ENCODE results near the gene ARMH1. TPM values are rescaled to one million over a fixed set of nuclear protein-coding genes. Genes with fewer than 3 reads are reported as not detected.
A peak's percentile ranks its signal among the peaks of the same experiment; 100 is the strongest.

Gene ARMH1
- total RNA-seq, 1 donor from 2014 or later, result 15.0 TPM

DNA sequence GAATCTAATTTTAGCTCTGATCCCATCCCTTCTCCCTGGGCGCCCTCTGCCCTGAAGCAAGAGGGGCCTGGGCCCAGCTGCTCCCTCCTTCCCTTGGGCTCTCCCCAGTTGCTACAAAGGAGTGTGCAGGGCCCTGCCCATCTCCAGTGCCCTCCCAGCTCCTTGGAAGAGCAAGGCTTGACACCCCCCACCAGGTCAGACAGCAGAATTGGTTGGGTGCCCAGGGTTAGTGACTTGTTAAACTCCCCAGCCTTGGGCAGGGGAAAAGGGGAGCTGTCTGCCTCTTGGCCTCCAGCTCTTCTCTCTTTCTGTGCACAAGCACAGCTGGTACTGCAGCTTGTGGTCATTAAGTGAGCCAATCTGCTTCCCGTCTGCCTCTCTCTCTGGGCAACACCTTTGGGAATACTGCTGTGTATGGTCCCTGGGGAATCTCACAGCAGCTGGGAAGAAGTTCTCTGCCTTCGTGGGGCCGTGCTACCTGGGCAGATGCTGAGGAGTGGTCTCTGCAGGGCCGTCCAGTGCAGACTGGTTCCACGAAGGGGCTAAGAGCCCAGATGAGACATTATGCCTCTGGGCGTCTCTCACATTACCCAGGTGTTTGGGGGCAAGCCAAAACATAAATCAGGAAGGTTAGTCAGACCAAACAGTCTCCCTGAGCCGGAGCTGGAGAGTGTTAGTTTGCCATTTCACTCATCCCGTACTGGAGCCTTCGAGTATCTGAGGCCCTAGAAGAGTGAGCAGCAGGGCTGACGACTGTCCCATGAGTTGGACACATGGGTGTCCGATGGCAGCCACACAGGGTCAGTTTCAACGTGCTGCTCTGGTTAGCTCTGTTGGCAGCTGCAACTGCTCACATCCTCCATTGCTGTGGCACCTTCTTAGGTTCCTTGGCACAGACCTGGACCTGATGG lies 37.6 kb upstream of the ARMH1 start:
- H3K27me3 Mint-ChIP-seq, result no peaks in the 10 kb centered on the region
- H3K27ac Mint-ChIP-seq, result no peak overlapping the region
- TF ChIP-seq, protein P1, sequence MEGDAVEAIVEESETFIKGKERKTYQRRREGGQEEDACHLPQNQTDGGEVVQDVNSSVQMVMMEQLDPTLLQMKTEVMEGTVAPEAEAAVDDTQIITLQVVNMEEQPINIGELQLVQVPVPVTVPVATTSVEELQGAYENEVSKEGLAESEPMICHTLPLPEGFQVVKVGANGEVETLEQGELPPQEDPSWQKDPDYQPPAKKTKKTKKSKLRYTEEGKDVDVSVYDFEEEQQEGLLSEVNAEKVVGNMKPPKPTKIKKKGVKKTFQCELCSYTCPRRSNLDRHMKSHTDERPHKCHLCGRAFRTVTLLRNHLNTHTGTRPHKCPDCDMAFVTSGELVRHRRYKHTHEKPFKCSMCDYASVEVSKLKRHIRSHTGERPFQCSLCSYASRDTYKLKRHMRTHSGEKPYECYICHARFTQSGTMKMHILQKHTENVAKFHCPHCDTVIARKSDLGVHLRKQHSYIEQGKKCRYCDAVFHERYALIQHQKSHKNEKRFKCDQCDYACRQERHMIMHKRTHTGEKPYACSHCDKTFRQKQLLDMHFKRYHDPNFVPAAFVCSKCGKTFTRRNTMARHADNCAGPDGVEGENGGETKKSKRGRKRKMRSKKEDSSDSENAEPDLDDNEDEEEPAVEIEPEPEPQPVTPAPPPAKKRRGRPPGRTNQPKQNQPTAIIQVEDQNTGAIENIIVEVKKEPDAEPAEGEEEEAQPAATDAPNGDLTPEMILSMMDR (IDR thresholded peaks at IDR 0.05; ENCODE audit: unreplicated experiment), result no peak
- H3K4me1 Mint-ChIP-seq (ENCODE audit: low read depth), result peaks cover 20% of the 10 kb centered on the region
- DNase-seq (ENCODE audit: low spot score, unreplicated experiment), result no peak
- peaks cover 19% of the 10 kb centered on the region for H3K36me3 Mint-ChIP-seq (ENCODE audit: insufficient read depth)
- H3K9me3 Mint-ChIP-seq (ENCODE audit: low read depth), result no peaks in the 10 kb centered on the region
- no peak overlapping the region for H3K4me3 Mint-ChIP-seq (ENCODE audit: low read depth)

DNA sequence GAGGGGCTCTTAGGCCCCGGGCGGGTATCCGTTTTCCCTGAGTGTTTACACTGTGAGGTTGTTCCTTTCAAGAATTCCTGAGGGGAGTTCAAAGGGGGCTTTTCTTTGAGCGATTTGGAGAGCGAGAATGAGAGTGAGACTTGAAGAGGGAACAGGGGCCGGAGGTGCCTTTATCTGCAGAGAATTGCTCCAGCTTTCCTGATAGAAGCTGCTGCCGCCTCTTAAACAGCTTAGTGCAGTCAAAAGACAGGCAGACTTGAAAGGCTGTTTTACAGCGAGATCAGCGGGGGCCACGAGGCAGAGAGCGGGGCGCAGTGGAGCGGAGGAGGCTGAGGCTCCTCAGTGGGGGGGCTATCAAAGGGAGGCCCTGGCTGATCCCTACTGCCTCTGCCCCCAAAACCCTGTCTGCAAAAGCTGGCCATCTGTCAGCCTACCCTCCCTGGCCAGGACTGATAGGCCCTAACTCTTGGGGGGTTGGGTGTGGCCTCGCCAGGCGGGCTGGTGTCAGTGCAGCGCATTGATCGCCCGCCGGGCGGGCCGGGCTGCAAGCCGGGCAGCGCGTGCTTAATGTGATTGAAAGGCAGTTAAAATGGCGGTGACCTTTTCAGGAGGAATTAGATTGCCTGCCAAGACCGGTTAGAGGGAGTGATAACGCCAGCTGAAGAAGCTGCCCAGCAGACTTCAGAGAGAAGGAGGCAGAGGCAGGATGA lies 36.7 kb upstream of the ARMH1 start:
- no peak overlapping the region for H3K4me3 Mint-ChIP-seq (ENCODE audit: low read depth)
- H3K27me3 Mint-ChIP-seq, result no peaks in the 10 kb centered on the region
- H3K27ac Mint-ChIP-seq, result peak overlapping the region; percentile 33
- TF ChIP-seq, protein P1 (IDR thresholded peaks at IDR 0.05; ENCODE audit: unreplicated experiment), result no peak
- H3K4me1 Mint-ChIP-seq (ENCODE audit: low read depth), result peaks cover 23% of the 10 kb centered on the region
- DNase-seq (ENCODE audit: low spot score, unreplicated experiment), result no peak
- peaks cover 23% of the 10 kb centered on the region for H3K36me3 Mint-ChIP-seq (ENCODE audit: insufficient read depth)
- no peaks in the 10 kb centered on the region for H3K9me3 Mint-ChIP-seq (ENCODE audit: low read depth)

GRCh38 chr1:44640200-44640853 lies 34.2 kb upstream of the ARMH1 start:
- H3K36me3 Mint-ChIP-seq (ENCODE audit: insufficient read depth), result peaks cover 29% of the 10 kb centered on the region
- TF ChIP-seq, protein P1 (IDR thresholded peaks at IDR 0.05; ENCODE audit: unreplicated experiment), result no peak
- no peak overlapping the region for H3K4me3 Mint-ChIP-seq (ENCODE audit: low read depth)
- DNase-seq (ENCODE audit: low spot score, unreplicated experiment), result no peak
- H3K4me1 Mint-ChIP-seq (ENCODE audit: low read depth), result peaks cover 32% of the 10 kb centered on the region
- H3K27ac Mint-ChIP-seq, result peak overlapping the region; percentile 74
- no peaks in the 10 kb centered on the region for H3K9me3 Mint-ChIP-seq (ENCODE audit: low read depth)
- no peaks in the 10 kb centered on the region for H3K27me3 Mint-ChIP-seq

DNA sequence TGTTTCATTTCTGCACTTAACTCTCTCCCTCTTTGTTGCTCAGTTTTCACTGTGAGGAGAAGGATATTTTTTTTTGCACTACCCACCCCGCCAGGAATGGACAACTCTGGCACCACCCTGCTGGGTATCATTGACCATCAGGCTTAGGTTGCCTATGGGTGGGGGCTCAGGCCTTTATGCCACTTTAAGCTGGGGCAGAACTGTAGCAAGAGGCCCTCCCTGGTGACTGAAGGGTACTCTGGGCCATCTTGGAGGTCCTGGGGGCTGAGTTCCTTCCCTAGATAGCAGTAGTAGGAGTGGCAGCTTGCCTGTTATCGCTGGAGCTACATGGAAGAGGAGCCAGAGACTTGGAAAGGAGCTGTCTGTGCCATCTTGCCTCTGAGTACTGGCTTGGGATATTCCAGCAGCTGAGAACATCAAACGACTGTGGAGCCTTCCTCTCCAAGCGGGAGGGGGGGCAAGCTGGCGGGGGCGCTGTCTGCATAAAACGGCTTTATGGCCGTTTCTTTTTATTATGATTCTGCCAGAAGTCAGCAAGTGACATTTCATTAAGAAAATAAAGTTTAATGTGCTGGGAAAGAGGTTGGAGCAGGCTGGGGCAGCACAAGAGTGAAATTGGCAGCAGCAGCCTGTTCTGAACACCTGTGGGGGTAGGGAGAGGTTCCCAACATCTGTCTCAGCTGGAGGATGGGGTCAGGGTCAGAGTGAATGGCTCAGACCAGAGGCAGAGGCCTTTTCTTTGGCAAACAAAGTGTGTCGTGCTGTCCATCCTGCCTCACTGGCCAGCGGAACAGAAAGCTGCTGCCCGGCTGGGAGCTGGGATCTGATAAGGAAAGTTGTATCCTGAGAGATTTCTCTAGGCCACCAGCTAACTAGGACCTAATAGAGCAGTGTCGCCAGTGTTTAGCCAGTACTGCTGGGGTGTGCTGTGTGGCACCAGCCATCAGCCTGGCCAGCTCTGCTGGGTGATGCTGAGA lies 33.1 kb upstream of the ARMH1 start:
- H3K9me3 Mint-ChIP-seq (ENCODE audit: low read depth), result no peaks in the 10 kb centered on the region
- no peaks in the 10 kb centered on the region for H3K27me3 Mint-ChIP-seq
- TF ChIP-seq, protein P1 (IDR thresholded peaks at IDR 0.05; ENCODE audit: unreplicated experiment), result no peak
- DNase-seq (ENCODE audit: low spot score, unreplicated experiment), result no peak
- no peak overlapping the region for H3K4me3 Mint-ChIP-seq (ENCODE audit: low read depth)
- H3K4me1 Mint-ChIP-seq (ENCODE audit: low read depth), result peaks cover 32% of the 10 kb centered on the region
- H3K36me3 Mint-ChIP-seq (ENCODE audit: insufficient read depth), result peaks cover 23% of the 10 kb centered on the region
- H3K27ac Mint-ChIP-seq, result peak overlapping the region; percentile 10
